ENCODE measurements around the gene MBLAC1. TPM values are rescaled to one million over a fixed set of nuclear protein-coding genes. Genes with fewer than 3 reads are reported as not detected.
"Not testable (repeated sequence)": the region's sequence is repeated elsewhere in the genome, so short reads cannot be mapped to it uniquely, and the experiment has no call there.

MBLAC1 gene
- total RNA-seq, 2 donors from 2014 or later: 2.1 to 5.3 TPM

DNA sequence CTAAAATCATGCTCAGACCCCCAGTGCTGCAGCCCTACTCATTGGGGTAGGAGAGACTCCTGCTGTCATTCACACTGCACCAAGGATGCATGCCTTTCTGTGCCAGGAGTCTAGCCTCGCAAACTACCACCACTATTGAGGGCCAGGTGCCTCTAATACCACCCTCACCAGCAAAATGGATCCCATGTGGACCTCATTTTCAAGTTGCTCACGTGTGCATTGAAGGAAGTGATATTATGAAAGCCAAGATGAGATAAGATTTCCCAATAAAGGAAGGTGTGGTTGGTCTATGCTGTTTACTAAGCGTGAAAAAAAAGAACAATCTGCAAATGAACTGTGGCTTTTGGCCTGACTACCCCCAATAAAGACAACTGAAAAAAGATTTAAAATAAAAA is 14.8 kb downstream of the MBLAC1 start:
- Histone ChIP-seq H3K36me3 (replicated peaks in 1 of 2; ENCODE audit: insufficient read depth in 1 of 2, low read depth in 2 of 2) (no peaks in the 10 kb centered on the region), H3K4me1 (no peaks in the 10 kb centered on the region), H3K27ac (no peak overlapping the region), H3K4me3 (no peak overlapping the region), H3K27me3 (no peaks in the 10 kb centered on the region), H3K9me3 (no peaks in the 10 kb centered on the region)
- DNase-seq (no peak), ATAC-seq (no peak)
- TF ChIP-seq POLR2A (IDR thresholded peaks at IDR 0.05): no peak
- TF ChIP-seq, protein P1, sequence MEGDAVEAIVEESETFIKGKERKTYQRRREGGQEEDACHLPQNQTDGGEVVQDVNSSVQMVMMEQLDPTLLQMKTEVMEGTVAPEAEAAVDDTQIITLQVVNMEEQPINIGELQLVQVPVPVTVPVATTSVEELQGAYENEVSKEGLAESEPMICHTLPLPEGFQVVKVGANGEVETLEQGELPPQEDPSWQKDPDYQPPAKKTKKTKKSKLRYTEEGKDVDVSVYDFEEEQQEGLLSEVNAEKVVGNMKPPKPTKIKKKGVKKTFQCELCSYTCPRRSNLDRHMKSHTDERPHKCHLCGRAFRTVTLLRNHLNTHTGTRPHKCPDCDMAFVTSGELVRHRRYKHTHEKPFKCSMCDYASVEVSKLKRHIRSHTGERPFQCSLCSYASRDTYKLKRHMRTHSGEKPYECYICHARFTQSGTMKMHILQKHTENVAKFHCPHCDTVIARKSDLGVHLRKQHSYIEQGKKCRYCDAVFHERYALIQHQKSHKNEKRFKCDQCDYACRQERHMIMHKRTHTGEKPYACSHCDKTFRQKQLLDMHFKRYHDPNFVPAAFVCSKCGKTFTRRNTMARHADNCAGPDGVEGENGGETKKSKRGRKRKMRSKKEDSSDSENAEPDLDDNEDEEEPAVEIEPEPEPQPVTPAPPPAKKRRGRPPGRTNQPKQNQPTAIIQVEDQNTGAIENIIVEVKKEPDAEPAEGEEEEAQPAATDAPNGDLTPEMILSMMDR (IDR thresholded peaks at IDR 0.05): no peak
- intact Hi-C loops (cut with DNase I): no loop called here
- 56 to 66% methylated on average over 3 of the region's 3 CpGs for WGBS, 2 donors

DNA sequence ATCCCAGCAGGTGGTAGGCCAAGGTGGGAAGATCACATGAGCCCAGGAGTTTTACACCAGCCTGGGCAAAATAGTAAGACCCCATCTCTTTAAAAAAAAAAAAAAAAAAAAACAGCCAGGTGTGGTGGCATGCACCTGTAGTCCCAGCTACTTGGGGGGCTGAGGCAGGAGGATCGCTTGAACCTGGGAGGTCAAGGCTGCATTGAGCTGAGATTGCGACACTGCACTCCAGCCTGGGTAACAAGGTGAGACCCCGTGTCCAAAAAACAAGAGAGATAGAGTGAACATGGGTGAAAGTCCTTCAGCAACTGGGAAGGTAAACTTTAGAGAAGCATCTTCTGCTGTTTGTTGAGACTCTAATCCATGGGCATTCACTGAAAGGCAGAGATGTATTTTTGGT is 15.7 kb downstream of the MBLAC1 start:
- Histone ChIP-seq H3K4me3 (no peak overlapping the region), H3K36me3 (replicated peaks in 1 of 2; ENCODE audit: insufficient read depth in 1 of 2, low read depth in 2 of 2) (no peaks in the 10 kb centered on the region), H3K27ac (no peak overlapping the region), H3K4me1 (no peaks in the 10 kb centered on the region), H3K27me3 (no peaks in the 10 kb centered on the region), H3K9me3 (no peaks in the 10 kb centered on the region)
- 94 to 96% methylated on average over 3 of the region's 3 CpGs for WGBS, 2 donors
- DNase-seq: no peak
- ATAC-seq: no peak
- intact Hi-C loops (cut with DNase I): no loop called here
- TF ChIP-seq, protein P1 (IDR thresholded peaks at IDR 0.05): no peak
- TF ChIP-seq POLR2A (IDR thresholded peaks at IDR 0.05): no peak

DNA sequence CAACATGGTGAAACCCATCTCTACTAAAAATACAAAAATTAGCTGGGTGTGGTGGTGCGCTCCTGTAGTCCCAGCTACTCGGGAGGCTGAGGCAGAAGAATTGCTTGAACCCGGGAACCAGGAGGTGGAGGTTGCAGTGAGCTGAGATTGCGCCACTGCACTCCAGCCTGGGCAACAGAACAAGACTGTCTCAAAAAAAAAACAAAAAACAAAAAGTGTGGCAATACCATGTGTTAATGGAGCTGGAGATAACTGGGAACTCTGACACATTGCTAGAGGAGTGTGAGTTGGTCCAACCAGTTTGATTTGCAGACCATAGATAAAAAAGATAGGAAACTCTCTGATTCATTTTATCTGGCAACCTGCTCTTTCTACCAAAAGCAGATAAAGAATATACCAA is 19.6 kb downstream of the MBLAC1 start:
- 76 to 90% methylated on average over 4 of the region's 4 CpGs for WGBS, 2 donors
- H3K27ac ChIP-seq; ATAC-seq; H3K36me3 ChIP-seq (replicated peaks in 1 of 2; ENCODE audit: insufficient read depth in 1 of 2, low read depth in 2 of 2); intact Hi-C loops (cut with DNase I); H3K9me3 ChIP-seq; H3K4me3 ChIP-seq; DNase-seq; H3K27me3 ChIP-seq: not testable (repeated sequence)
- peaks cover 17% of the 10 kb centered on the region for H3K4me1 ChIP-seq

DNA sequence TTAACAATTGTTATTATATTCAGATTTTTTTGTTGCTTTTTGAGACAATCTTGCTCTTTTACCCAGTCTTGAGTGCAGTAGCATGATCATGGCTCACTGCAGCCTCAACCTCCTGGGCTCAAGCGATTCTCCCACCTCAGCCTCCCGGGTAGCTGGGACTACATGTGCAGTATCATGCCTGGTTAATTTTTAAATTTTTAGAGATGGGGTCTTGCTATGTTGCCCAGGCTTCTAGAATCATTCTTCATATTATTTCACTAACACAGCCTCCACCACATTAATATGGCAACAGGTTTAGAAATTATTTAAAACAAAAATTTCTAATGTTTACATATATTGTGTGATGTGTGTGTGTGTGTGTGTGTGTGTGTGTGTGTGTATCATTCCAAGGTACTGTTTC is 20.5 kb downstream of the MBLAC1 start:
- DNase-seq (no peak), ATAC-seq (no peak)
- Histone ChIP-seq H3K4me1 (peaks cover 17% of the 10 kb centered on the region), H3K27ac (no peak overlapping the region), H3K4me3 (no peak overlapping the region), H3K36me3 (replicated peaks in 1 of 2; ENCODE audit: insufficient read depth in 1 of 2, low read depth in 2 of 2) (no peaks in the 10 kb centered on the region), H3K9me3 (no peaks in the 10 kb centered on the region), H3K27me3 (no peaks in the 10 kb centered on the region)
- 85 to 97% methylated on average over 2 of the region's 2 CpGs for WGBS, 2 donors
- no peak for TF ChIP-seq POLR2A (IDR thresholded peaks at IDR 0.05)
- TF ChIP-seq, protein P1 (IDR thresholded peaks at IDR 0.05): no peak
- intact Hi-C loops (cut with DNase I): no loop called here

DNA sequence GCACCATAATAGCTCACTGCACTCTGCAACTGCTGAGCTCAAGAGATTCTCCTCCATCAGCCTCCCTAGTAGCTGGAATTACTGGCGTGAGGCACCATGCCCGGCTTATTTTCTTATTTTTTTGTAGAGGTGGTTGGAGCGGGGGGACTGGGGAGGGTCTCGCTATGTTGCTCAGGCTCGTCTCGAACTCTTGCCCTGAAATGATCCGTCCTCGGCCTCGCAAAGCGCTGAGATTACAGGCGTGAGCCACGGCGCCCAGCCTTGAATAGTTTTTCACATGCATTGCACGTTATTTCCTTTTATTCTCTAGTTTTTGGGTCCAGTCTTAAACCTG is 21.4 kb downstream of the MBLAC1 start:
- WGBS, 2 donors: 6 to 9% methylated on average over 14 of the region's 14 CpGs
- intact Hi-C loops (cut with DNase I): no loop called here
- no peaks in the 10 kb centered on the region for H3K36me3 ChIP-seq (replicated peaks in 1 of 2; ENCODE audit: insufficient read depth in 1 of 2, low read depth in 2 of 2)
- TF ChIP-seq POLR2A (IDR thresholded peaks at IDR 0.05): no peak
- TF ChIP-seq, protein P1 (IDR thresholded peaks at IDR 0.05): no peak
- H3K27me3 ChIP-seq: no peaks in the 10 kb centered on the region
- H3K27ac ChIP-seq: peak overlapping the region; percentile 32 to 87 (median 60)
- H3K4me3 ChIP-seq: no peak overlapping the region
- peaks cover 17% of the 10 kb centered on the region for H3K4me1 ChIP-seq
- DNase-seq: no peak
- ATAC-seq: no peak
- H3K9me3 ChIP-seq: no peaks in the 10 kb centered on the region
